Inferior parietal cortex (tissue), 1 donor: ENCODE measurements around the gene OTOP3.

Experiments used
- DNase-seq: peaks from one replicate; pipeline ENCODE4 v3.0.0-alpha.2; 2016; ENCODE audit errors: extremely low spot score

The OTOP3 gene

DNA sequence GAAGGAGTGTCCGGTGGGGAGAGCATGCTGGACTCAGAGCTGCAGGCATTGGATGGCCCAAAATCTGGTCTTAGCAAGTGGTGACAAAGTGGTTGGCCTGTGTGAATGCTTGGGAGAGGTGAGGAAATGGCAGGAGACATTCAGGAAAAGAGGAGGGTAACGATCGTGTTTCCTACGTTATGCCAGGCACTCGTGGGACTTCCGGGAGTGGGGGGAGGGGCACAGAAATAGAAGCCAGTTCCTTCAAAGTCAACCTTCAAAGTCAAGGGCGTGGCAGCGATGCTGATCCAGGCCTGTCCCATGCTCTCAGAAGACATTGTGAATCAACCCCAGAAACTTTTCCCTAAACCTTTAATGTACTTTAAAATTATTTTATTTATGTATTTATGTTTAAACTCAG is 3.8 kb downstream of the OTOP3 start:
- DNase-seq: no peak

DNA sequence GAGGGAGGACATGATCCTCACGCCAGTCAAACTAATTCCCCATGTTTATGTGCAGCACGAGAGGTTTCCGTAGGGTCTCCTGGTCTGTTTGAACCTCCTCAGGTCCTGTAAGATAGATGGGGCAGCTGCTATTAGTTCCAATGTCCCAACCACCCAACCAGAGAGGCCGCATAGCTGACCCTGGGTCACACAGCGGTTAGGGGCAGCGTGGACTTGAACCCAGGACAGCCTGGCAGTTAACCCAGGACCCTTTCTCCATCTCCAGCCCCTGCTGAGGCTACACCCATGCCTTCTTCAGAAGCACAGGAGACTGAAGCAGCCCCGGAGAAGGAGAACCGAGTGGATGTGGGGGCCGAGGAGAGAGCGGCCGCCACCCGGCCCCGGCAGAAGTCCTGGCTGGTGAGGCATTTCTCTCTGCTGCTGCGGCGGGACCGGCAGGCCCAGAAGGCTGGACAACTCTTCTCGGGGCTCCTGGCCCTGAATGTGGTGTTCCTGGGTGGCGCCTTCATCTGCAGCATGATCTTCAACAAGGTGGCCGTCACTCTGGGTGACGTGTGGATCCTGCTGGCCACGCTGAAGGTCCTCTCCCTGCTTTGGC is 5.5 kb downstream of the OTOP3 start:
- DNase-seq: no peak

DNA sequence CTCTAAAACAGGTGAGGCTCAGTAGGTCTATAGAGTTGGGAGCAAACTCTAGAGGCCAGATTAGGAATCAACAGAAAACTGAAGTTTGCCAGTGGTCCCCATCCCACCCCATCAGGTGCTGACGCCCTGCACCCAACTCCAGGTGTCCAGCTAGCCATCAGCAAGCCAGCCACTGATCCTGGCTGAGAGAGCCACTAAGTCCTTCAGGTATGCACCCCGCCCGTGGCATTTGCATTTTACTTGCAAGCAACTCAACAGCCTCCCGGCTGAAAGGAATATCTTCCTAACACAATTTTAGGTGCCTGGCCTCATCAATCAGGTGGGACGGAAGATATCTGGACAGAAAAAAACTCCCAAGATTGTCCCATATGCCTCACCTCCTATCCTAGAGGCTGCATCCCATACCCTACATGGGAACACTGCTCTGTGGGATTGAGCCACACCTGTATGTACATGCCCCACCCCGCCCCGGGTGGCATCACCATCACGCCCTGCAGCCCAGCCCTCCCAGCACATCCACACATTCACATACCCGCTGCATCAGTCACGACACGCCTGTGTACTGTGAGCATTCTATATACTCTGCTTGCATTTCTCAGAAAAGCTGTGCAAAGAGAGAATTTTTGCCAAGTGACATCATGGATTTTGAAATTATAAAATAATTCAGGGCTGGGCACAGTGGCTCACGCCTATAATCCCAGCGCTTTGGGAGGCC is 8.3 kb downstream of the OTOP3 start:
- no peak for DNase-seq

DNA sequence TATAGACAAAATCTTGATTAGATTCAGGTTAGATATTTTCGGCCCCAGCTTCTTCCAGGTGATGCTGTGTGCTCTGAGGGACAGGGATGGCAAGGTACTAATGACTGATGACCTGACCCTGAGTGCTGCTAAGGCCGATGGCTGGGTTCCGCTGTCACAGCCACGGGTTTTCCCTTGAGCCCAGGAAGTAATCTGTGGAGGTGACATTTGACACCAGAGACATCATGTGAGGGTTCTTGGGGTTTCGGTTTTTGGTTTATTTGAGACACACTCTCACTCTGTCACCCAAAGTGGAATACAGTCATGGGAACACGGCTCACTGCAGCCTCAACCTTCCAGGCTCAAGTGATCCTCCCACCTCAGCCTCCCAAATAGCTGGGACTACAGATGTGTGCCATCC is 9.8 kb downstream of the OTOP3 start:
- no peak for DNase-seq

DNA sequence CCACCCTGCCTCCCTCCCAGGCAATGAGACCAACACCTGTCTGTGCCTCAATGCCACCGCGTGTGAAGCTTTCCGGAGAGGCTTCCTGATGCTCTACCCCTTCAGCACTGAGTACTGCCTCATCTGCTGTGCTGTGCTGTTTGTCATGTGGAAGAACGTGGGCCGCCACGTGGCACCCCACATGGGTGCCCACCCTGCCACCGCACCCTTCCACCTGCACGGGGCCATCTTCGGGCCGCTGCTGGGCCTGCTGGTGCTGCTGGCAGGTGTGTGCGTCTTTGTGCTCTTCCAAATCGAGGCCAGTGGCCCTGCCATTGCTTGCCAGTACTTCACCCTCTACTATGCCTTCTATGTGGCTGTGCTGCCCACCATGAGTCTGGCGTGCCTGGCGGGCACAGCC is 10.9 kb downstream of the OTOP3 start:
- DNase-seq: no peak

DNA sequence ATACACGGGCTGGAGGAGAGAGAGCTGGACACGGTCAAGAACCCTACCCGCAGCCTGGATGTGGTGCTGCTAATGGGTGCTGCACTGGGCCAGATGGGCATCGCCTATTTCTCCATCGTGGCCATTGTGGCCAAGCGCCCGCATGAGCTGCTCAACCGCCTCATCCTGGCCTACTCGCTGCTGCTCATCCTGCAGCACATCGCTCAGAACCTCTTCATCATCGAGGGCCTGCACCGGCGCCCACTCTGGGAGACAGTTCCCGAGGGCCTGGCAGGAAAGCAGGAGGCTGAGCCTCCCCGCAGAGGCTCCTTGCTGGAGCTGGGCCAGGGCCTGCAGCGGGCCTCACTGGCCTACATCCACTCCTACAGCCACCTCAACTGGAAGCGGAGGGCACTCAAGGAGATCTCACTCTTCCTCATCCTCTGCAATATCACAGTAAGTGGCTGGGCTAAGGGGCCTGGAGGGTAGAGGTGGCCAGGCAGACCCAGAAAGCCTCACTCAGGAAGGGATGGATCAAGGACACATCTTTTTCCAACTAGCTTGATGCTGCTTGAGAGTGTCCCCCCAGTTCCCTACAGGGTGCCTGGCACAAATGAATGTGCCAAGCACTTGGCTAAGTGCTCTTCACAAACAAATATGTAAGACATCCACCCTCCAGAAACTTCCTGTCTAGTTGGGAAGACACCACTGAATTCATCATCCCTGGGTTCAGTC is 11.5 kb downstream of the OTOP3 start:
- no peak for DNase-seq

DNA sequence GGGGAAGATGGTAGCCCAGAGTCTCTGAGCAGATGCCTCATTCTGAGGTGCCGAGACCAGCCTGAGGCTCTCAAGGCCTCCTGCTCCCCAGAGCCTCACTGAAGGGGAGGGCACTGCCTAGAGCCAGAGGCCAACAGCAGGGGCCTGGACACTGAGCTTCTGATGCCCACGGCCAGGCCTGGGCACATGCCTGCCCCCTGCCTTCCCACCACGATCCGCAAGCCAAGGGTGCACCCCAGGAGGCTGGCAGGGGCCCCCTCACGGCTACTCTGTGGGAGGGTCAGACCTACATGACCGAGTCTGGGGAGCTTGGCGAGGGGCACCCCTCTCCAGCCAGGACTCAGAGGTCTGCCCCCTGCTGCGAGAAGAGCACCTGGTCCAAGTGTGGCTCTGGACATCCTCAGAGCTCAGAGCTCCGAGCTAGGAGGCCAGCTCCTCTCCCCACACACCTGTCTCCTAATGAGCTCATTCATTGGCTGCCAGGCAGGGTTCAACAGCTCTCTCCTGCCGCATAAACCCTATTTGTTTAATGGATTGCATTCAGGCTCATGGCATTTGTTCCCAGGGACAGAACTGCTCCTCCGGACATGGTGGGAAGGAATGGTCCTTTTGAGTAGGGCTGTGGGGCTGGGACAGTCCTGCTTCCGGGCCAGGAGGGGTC is 13.9 kb downstream of the OTOP3 start:
- DNase-seq: no peak

DNA sequence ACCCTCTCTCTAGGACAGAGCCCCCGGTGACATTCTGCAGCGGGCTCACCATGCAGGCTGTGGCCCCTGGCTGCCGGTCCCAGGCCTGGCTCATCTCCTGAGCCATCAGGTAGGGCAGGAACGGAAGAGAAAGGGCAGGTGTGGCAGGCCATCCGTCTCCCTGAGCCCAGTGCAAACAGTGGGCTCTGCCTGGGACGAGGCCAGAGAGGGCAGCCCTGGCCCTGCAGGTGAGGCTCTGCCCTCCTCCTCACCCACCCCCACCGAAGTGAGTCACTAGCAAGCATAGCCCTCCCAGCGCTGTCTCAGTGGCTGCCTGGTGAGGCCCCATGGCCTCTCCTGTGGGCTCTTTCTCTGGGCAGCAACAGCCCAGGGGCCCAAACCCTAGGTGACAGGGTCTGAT is 14.5 kb downstream of the OTOP3 start:
- DNase-seq: no peak

DNA sequence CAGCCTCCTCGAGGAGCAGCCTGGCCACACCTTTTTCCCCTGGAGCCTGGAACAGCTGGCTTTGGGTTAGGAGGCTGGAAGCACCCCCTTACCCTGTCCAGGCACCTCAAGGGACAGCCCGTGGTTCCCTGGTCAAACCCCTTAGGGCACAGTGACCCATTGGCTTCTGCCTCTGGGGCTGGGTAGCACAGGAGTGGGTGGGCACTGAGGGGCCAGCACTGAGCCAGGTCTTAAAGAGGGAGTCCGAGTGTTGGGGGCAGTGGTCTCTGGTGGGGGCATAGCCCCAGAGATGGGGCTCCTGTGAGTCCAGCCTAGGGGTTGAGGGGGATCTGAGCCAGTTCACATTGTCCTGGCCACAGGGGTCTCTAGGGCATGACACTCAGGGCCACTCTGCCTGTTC is 15.4 kb downstream of the OTOP3 start:
- DNase-seq: no peak

DNA sequence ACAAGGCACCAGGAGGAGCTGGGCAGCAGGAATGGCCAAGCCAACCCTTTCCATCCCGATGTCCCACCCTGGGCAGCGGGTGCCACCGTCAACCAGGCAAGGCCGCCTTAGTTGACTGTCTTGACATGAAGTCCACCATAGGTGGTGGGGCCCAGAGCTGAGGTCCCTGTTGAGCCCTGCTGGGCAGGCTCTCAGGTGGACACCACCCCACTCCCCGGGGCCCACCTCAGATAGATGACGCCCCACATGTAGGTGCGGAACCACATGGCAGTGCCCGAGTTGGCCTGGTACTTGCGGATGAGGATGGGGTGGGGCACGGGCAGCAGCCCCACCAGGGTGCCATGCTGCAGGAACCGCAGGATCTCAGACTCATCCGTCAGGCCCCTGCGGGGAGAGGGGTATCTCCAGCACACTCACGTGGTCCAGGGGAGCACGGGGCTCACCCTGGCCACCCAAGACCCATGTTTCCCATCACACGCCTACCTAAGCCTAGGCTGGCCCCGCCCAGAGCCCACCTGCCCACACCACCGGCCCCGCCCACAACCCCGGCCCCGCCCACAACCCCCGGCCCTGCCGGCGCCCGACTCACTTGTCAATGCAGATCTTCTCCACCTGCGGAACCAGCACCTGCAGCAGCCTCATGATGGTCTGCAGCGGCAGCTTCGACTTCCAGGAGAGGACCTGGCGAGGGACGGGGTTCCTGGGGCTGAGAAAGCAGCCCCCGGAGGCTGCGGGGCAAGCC is 16.2 kb downstream of the OTOP3 start:
- DNase-seq: no peak

DNA sequence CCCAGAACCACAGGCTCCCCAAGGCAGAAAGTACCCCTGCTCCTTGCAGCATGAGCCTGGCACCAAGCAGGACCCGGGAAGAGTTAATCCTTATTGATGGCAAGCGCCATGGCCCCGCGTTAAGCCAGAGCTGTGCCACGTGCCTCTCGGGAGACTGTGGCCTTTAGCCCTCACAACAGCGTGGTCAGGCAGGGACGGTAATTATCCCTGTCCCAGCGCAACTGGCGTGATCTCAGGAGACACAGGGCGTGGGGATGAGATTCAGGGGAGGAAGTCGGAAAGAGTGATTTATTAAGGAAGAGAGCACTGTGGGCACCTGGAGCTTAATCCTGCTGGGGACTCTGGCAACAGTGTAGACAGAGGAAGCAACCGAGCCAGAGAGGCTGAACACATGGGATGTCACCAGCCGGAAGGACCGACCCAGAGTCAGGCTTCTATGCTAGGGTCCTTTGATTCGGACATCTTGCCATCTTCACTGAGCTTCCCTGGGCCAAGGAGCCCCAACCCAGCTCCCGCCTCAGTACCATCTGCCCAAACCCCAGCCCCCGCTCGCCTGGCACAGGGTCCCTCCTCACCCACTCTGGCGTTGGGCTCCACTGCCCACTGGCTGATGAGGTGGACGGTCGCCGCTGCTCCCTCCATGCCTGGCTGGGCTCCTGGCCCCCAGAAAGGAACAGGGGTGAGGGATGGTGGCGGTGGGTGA is 16.9 kb downstream of the OTOP3 start:
- no peak for DNase-seq

DNA sequence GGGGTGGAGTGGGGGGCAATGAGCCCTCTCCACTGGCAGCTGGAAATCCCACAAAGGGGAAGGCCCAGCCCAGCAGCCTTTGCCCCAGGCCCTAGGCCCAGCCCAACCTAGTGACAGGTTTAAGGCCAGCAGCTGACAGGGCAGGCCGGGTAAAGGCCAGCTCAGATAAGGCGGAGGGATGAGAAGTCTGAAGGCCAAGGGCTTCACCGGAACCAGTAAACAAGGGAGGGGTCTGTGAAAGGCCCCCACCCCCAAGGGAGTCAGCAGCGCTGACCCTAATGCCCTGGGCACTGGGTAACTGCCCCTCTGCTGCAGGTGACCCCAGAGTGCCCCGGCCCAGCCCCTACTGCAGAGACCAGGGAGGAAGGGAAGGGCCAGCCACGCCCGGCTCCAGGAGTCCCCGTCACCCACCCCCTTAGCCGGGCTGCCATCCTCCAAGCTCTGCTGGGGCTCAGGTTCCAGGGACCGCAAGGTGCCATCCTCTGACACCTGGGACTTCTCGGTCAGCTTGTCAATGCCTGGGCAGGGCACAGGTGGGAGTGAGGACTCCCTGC is 17.5 kb downstream of the OTOP3 start:
- no peak for DNase-seq

DNA sequence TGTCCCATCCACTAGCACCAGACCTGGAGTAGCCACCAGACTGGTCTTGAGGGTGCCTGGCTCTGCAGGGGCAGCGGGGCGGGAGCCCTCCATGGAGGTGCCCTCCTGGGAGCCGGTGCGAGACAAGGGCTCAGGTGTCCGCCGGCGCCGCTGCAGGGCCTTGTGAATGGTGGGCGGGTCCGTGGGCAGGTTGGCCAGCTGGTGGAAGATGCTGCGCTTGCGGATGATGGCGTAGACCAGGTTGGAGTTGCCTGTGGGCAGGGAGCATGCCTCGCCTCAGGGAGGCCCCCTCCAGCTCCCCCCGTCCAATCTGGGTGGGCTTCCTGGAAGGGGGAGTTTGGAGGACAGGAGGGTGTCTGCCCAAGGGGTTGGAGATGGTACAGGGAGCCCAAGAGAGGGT is 18.4 kb downstream of the OTOP3 start:
- no peak for DNase-seq

DNA sequence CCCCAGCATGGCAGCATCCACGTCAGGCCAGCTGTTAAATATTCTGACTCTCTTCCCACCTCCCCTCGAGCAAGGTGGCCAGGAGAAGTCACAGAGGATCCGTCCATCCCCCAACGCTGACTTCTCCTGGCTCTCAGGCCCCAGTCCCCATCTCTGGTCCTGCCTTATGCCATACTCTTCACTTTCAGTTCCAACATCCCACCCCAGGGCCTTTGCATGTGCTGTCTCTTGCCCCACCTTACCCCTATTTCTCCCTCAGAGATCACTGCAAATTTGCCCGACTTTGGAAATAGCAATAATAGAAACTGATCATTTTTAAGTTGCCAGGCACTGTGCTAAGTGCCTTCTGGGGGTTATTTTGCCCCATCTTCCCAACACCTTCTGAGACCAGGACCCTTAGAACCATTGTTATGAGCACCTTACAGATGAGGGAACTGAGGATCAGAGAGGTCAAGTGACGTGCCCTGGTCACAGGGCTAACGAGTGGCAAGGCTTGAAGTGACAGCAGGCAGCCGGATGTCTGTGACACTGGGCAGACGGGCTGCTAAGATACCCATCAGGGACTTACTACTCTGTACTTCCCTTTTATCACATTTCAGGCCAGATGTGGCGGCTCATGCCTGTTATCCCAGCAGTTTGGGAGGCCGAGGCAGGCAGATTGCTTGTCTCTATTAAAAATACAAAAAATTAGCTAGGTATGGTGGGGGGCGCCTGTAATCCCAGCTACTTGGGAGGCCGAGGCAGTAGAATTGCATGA is 19.1 kb downstream of the OTOP3 start:
- DNase-seq: no peak

DNA sequence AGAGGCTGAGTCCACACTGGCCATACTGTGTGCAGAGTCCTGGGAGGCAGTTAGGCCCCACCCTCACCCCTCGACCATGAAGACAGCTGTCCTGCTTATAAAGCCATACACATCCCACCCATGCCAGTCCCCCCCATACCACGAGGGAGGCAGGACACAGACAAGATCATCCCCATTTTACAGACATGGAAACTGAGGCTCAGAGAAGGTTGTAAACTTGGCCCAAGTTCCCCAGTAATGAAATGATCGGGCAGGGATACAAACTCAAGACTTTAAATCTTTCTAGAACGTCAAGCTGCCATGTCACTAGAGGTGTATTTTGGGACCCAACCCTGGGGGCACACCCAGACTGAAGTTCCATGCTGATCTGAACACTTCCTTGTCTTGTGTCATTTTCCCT is 20.4 kb downstream of the OTOP3 start:
- no peak for DNase-seq

DNA sequence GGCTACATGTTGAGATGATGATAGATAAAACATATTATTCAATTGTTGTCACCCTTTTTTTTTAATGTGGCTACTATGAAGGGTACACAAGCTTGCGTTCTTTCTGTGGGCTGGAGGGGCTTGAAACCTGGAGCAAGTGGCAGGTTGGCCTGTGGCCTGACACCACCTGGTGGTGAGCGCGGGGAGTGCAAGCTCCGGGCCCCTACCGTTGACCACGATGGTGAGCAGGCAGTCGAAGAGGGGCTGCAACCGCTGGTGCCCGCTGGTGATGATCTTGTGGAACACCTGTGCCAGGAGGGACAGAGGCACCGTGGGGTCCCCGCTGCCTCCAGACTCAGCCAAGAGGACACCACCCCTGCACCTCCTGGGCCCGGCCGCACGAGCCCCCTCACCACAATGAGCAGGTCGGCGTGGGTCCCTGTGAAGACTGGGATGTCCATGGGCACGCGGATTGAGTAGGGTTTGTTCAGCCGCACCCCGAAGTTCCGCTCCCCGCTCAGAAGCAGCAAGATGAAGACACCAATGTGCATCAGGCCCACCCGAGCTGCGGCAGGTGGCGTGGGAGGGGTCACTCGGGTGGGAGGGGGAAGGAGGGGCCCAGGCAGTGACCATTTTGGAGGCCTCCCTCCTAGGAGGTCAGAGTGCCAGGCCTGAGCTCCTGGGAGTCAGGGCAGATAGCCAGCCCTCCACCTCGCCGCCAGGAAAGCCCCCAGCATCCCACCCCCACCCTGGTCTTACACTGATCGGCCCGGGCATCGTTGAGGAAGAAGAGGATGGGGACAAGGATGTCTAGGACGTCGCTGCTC is 22.4 kb downstream of the OTOP3 start:
- peak; percentile 51 for DNase-seq

DNA sequence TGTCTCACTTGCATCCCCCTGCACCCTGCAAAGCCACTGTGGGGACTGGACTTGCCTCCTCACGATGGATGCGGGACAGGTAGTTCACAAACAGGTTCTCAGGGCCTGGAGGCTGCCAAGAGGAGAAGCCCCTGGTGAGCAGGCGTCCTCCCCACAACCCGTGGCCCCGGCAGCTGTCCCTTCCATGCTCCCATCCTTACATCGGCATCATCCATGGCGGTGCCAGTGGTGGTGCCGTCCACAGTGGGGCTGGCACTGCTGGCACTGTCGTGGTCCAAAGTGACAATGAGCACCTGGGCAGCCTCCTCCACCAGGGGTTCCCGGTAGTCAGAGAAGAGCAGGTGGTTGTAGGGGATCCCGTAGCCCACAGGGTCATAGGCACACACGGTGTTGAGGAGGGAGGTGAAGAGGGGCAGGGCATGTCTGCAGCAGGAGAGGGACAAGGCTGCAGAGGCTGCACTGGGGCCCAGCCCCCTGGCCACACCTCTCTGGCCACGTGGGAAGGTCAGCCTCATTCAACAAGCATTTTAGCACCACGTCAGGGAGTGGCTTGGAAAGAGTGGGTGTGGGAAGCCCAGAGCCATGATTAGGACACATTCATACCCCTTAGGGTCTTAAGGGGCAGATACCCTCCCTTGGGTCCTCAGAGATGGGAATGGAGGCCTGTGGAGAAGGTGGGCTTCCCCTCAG is 24.3 kb downstream of the OTOP3 start:
- DNase-seq: no peak

DNA sequence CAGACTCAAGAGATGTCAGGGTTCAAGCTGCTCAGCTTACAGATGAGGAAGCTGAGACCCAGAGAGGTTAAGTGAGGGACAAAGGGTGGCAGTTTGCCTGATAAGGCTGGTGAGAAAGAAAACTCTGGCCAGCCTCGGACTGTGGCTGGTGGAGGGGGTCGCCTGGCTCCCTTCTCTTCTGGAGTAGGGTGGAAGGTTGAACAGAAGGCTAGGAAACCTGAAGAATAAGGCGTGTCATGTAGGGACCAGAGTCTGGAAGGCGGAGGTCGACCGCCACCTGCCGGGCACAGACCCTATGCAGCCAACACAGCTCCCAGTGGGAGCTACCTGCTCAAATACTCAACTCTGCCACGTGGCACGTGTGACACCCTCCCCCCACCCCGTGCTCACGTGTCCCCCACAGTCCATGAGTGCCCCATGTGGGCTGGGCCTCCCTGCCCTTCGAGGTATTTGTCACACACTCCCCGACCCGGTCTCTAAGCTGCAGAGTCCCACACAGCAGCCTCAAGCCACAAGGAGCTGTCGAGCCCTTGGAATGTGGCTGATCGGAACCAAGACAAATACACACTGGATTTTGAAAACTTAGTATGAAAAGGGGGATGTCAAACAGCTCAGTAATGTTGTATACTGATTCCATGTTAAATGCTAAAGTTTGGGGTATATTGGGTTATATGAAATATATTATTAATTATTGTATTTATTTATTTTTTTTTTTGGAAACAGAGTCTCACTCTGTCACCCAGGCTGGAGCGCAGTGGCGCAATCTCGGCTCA is 25.1 kb downstream of the OTOP3 start:
- no peak for DNase-seq
